Measurements from ENCODE around the gene TRPM7. TPM values are rescaled to one million over a fixed set of nuclear protein-coding genes. Genes with fewer than 3 reads are reported as not detected.

Gene TRPM7
- total and polyA plus RNA-seq, 4 donors: 6.3 to 81.1 (median 24.0) TPM

GRCh38 chr15:50563756-50564155 lies 122.8 kb downstream of the TRPM7 start (continued):
- TF ChIP-seq ZBTB33 (IDR thresholded peaks at IDR 0.05) (no peak), TAF1 (conservative IDR thresholded peaks at IDR 0.05) (no peak), FOXA1 (IDR thresholded peaks at IDR 0.05) (no peak)

- Histone ChIP-seq H3K4me3 (ENCODE audit: low read depth in 1 of 3, low read length in 3 of 3) (no peak overlapping the region), H3K36me3 (ENCODE audit: control insufficient read depth in 4 of 4, insufficient read depth in 3 of 4, low read depth in 1 of 4, low read length in 3 of 4) (peaks cover 6 to 36% (median 21%) of the 10 kb centered on the region in 4 donors), H3K27me3 (ENCODE audit: control insufficient read depth in 4 of 4, insufficient read depth in 4 of 4, low read length in 3 of 4) (no peaks in the 10 kb centered on the region), H3K27ac (ENCODE audit: low read depth in 1 of 2, low read length in 2 of 2) (no peak overlapping the region), H3K4me1 (ENCODE audit: control insufficient read depth in 4 of 4, insufficient read depth in 4 of 4, low read length in 3 of 4) (no peaks in the 10 kb centered on the region), H3K9me3 (ENCODE audit: control insufficient read depth in 4 of 4, low read length in 3 of 4) (no peaks in the 10 kb centered on the region), H3K9ac (ENCODE audit: low read depth in 1 of 2, low read length in 2 of 2) (no peak overlapping the region)
- WGBS: 93% methylated on average over 4 of the region's 4 CpGs
- DNase-seq (ENCODE audit: low spot score): no peak
- no peak for TF ChIP-seq JUND (IDR thresholded peaks at IDR 0.05)
- TF ChIP-seq ATF3 (IDR thresholded peaks at IDR 0.05): no peak
Observed at GRCh38 chr15:50562735-50563640, 123.6 kb downstream of the TRPM7 start.

GRCh38 chr15:50558012-50558411 lies 128.6 kb downstream of the TRPM7 start:
- peaks cover 5 to 24% (median 16%) of the 10 kb centered on the region in 4 donors for H3K36me3 ChIP-seq (ENCODE audit: control insufficient read depth in 4 of 4, insufficient read depth in 3 of 4, low read depth in 1 of 4, low read length in 3 of 4)
- DNase-seq (ENCODE audit: low spot score): no peak
- H3K27ac ChIP-seq (ENCODE audit: low read depth in 1 of 2, low read length in 2 of 2): no peak overlapping the region
- H3K27me3 ChIP-seq (ENCODE audit: control insufficient read depth in 4 of 4, insufficient read depth in 4 of 4, low read length in 3 of 4): no peaks in the 10 kb centered on the region
- no peak overlapping the region for H3K9ac ChIP-seq (ENCODE audit: low read depth in 1 of 2, low read length in 2 of 2)
- H3K9me3 ChIP-seq (ENCODE audit: control insufficient read depth in 4 of 4, low read length in 3 of 4): no peaks in the 10 kb centered on the region
- 95% methylated on average over 2 of the region's 2 CpGs for WGBS
- H3K4me1 ChIP-seq (ENCODE audit: control insufficient read depth in 4 of 4, insufficient read depth in 4 of 4, low read length in 3 of 4): no peaks in the 10 kb centered on the region
- no peak overlapping the region for H3K4me3 ChIP-seq (ENCODE audit: low read depth in 1 of 3, low read length in 3 of 3)
- no peak for TF ChIP-seq YY1 (IDR thresholded peaks at IDR 0.05)
- TF ChIP-seq GABPA (IDR thresholded peaks at IDR 0.05 in 1 of 2, conservative IDR thresholded peaks at IDR 0.05 in 1 of 2): no peak
- TF ChIP-seq ZBTB33 (IDR thresholded peaks at IDR 0.05): no peak
- no peak for TF ChIP-seq FOXA1 (IDR thresholded peaks at IDR 0.05)
- no peak for TF ChIP-seq REST (IDR thresholded peaks at IDR 0.05)
- TF ChIP-seq JUND (IDR thresholded peaks at IDR 0.05): no peak

Data from liver (tissue), 9 donors.